Cerebellar nuclear complex (tissue), 1 donor: ENCODE results near the gene GREM2.

Source experiments
- DNase-seq, 2 experiments: peaks; one replicate each; lab custom pipeline; 2025; lab: John Stamatoyannopoulos, UW

The GREM2 gene

GRCh38 chr1:240559781-240560180, 52.2 kb downstream of the GREM2 start:
- DNase-seq: no peak

GRCh38 chr1:240555524-240555923, 56.4 kb downstream of the GREM2 start:
- no peak for DNase-seq

GRCh38 chr1:240553351-240553750, 58.6 kb downstream of the GREM2 start:
- DNase-seq: no peak

- no peak for DNase-seq
Observed at GRCh38 chr1:240539769-240540414, 72.1 kb downstream of the GREM2 start.

- DNase-seq: no peak
Observed at GRCh38 chr1:240538776-240539430, 73.1 kb downstream of the GREM2 start.

GRCh38 chr1:240533154-240533780, 78.7 kb downstream of the GREM2 start:
- no peak for DNase-seq

GRCh38 chr1:240528591-240528990, 83.4 kb downstream of the GREM2 start:
- DNase-seq: no peak

- no peak for DNase-seq
Observed at GRCh38 chr1:240527086-240527485, 84.9 kb downstream of the GREM2 start.

- DNase-seq: no peak
Observed at GRCh38 chr1:240526312-240526711, 85.6 kb downstream of the GREM2 start.

- DNase-seq: no peak
Observed at GRCh38 chr1:240524356-240525069, 87.4 kb downstream of the GREM2 start.

- DNase-seq: no peak
Observed at GRCh38 chr1:240522122-240522822, 89.7 kb downstream of the GREM2 start.

GRCh38 chr1:240517891-240518290, 94.1 kb downstream of the GREM2 start:
- no peak for DNase-seq

GRCh38 chr1:240516069-240516468, 95.9 kb downstream of the GREM2 start:
- DNase-seq: no peak

GRCh38 chr1:240515505-240515904, 96.5 kb downstream of the GREM2 start:
- no peak for DNase-seq

- DNase-seq: no peak
Observed at GRCh38 chr1:240511789-240512188, 100.2 kb downstream of the GREM2 start.

GRCh38 chr1:240508950-240509349, 103.0 kb downstream of the GREM2 start:
- DNase-seq: no peak

- DNase-seq: no peak
Observed at GRCh38 chr1:240508201-240508600, 103.8 kb downstream of the GREM2 start.

- no peak for DNase-seq
Observed at GRCh38 chr1:240506176-240506575, 105.8 kb downstream of the GREM2 start.

GRCh38 chr1:240503558-240503957, 108.4 kb downstream of the GREM2 start:
- DNase-seq: no peak

- DNase-seq: no peak
Observed at GRCh38 chr1:240503036-240503435, 108.9 kb downstream of the GREM2 start.

- no peak for DNase-seq
Observed at GRCh38 chr1:240501115-240501514, 110.8 kb downstream of the GREM2 start.

GRCh38 chr1:240500647-240501046, 111.3 kb downstream of the GREM2 start:
- DNase-seq: no peak
